CD4-positive, alpha-beta T cell treated with Interferon alpha-2 for 1 hour (primary cell): ENCODE results near the gene HSF2.
A peak's percentile ranks its signal among the peaks of the same experiment; 100 is the strongest.
"Not testable (repeated sequence)": the region's sequence is repeated elsewhere in the genome, so short reads cannot be mapped to it uniquely, and the experiment has no call there.

ENCODE experiments used
- DNase-seq, 2 donors: peaks; one replicate each; pipeline ENCODE4 v3.0.0-alpha.2; 2020 to 2022

HSF2 gene

DNA sequence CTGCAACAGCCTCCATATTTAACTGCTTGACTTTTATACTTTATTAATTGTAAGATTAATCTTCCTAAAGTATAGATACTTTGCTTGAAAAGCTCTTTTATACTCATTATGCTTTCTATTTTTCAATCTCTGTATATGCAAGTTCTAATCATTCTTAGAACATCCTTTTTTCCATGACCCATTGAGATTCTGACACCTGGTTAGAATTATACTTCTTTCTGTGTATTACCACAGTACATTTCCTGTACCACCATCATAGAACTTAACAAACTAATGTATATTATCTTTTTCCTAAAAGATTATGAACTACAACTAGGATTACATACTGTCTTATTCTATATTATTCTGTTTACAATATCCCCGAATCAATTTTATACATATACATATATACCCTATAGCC lies 58.6 kb downstream of the HSF2 start:
- DNase-seq, result no peak

DNA sequence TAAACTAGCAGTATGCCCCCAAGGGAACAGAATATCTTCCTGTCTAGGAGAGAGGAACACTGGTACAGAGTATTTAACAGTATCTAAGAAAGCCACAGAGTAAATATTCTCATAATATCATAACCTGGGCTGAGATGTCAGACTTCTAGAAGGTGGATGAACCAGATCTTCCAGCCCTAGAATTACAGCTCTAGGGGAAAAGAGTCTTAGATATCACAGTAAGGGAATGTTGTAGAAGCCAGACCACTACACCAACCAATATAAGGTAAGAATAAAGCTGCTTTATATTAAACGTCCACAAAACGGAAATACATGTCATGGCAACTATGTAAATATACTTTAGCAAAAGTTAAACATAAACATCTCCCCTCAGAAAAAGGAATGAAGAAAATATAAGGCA lies 59.8 kb downstream of the HSF2 start:
- no peak for DNase-seq

DNA sequence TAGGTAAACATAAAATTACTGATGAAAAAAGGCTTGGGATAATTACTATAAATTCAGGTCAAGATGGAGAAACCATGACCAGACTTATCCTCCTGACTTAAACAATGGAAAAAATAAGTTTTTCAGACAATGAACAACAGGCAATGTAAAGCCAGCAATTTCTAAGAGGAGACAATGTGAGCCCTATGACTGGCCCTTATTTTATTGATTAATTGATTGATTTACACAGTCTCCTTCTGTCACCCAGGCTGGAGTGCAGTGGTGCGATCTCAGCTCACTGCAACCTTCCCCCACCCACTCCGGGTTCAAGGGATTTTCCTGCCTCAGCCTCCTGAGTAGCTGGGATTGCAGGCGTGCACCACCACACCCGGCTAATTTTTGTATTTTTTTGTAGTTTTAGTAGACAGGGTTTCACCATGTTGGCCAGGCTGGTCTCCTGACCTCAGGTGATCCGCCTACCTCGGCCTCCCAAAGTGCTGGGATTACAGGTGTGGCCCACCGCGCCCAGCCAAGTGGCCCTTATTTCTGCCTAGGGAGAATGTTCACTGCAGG lies 60.5 kb downstream of the HSF2 start:
- not testable (repeated sequence) for DNase-seq

DNA sequence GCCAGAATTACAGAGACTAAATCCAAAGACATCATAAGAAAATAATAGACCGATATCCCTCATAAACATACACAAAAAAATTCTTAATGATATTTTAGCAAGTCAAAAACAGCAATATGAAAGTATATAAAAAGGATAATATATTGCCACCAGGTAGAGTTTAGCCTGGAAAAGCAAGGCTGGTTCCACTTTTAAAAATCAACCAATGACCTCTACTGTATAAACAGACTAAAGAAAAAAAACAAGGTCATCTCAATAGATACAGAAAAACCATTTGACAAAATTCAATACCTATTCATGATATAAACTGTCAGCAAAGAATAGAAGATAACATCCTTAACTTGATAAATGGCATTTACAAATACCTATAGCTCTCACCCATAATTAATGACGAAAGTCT lies 62.4 kb downstream of the HSF2 start:
- no peak for DNase-seq

DNA sequence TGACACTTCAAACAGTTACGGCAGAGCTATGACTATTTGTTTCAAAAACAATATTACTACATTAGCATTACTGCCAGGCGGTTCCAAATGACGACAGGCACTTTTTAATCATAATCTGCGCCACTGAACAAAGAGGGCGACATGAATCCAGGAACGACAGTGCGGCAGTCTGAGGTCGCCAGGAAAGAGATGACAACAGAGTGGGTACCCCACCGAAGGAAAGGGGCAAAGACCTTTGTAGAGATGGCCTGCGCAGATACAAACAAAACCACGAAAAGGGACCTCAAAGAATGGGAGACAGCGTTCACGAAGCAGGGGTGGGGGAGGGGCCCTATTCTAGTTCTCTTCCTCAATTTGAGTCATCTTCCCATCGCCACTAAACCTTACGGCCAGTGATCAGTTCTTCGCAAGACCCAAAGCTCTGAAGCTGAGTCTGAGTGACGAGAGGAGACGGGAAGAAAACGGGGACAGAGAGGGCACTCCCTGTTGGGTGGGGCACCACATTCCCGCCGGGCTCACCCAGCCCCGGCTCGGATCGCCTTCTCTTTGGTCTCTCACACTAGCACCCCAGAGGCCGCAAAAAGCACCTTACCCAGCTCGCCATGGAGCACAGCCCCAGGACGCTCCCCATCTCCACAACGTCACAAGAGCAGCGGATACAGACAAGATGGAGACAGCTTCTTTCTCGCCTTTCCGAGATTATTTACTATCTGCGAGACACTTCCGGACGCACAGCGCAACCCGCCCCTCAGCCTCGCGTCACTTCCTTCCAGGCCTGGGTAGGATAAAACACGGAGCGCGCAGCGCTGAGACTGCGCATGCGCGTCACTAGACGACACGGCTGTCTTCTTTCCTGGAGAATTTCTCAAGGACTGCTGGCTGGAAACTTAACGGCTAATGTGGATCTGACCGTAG lies 71.9 kb downstream of the HSF2 start, which contains the start of gene SERINC1:
TSS of gene SERINC1 (minus strand) at position 701 of the 915 bp plus-strand sequence. CDS start at position 631, 70 bp downstream.
- peak; percentile 93 to 95 for DNase-seq

DNA sequence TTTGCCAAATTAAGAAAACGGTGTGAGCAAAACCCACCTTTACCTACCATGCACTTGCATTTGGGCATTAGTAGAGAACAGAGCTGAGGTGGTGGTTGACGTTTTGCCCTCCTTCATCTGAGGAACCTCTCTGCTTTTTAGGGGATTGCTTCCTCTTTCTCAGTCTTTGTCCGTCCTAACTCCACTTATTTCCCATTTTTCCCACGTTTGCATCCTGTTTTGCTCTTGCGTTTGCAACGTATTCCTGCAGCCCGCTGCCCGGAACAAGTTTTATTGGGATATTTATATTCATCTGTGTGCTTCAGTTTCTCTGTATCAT lies 72.5 kb downstream of the HSF2 start:
- no peak for DNase-seq

DNA sequence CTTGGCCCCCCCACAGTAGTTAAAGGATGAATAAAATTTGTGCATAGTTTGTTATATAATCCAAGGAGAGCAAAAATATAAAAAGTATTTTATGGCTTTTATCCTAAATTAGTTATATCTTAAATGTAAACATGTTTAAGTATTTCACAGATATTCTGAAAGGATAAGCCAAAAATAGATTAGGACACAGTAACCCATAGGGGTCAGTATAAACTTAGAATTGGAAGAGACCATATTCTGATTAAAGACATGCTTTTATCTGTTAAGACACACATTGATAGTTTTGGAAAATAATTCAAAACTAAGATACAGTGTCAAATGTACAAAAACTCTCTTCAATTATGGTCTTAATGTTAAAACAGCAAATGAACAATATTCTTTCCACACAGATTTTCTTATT lies 76.7 kb downstream of the HSF2 start:
- peak in 1 of 2 donors; percentile 43 for DNase-seq

DNA sequence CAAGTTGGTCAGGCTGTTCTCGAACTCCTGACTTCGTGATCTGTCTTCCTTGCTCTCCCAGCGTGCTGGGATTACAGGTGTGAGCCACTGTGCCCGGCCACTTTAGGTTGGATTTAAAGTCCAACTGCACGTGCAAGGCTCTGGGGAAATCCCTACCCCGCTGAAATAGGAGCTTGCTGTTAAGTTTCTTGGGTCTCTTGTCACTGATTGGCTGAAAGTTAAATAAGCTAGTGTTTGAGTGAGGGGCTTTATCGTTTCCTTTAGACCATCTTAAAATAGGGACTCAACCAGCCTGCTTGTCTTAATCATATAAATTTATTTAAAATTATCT lies 83.3 kb downstream of the HSF2 start:
- no peak for DNase-seq
